ENCODE measurements around the gene KCTD17. TPM values are rescaled to one million over a fixed set of nuclear protein-coding genes. Genes with fewer than 3 reads are reported as not detected.

KCTD17 gene
- total and polyA plus RNA-seq, 2 of the 13 experiments (the other 11 are each of a cell fraction or from before 2014, with no cell fraction given) = 5.3 to 11.7 TPM

- TF ChIP-seq RBM39 (IDR thresholded peaks at IDR 0.05; ENCODE audit: low read depth, low read length, poor library complexity, severe bottlenecking) (no peak), NR2F1 (CRISPR knock-in tag; IDR thresholded peaks at IDR 0.05) (peak; percentile 86 to 88), GMEB1 (CRISPR knock-in tag; IDR thresholded peaks at IDR 0.05; ENCODE audit: borderline replicate concordance) (0 out of 2 replicates have a peak, but pooled peaks have one; percentile 21), ZNF503 (CRISPR knock-in tag; IDR thresholded peaks at IDR 0.05) (peak; percentile 62; the same call in 1 of the 2 replicates), MYPOP (CRISPR knock-in tag; IDR thresholded peaks at IDR 0.05) (0 out of 2 replicates have a peak, but pooled peaks have one; percentile 27), FOXP4 (CRISPR knock-in tag; IDR thresholded peaks at IDR 0.05) (peak; percentile 74), GFI1 (CRISPR knock-in tag; IDR thresholded peaks at IDR 0.05; ENCODE audit: borderline replicate concordance) (peak; percentile 71; the same call in 1 of the 2 replicates), HNF4A (CRISPR knock-in tag; IDR thresholded peaks at IDR 0.05) (peak; percentile 95), FOXO1 (CRISPR knock-in tag; IDR thresholded peaks at IDR 0.05) (peak; percentile 77), ZNF281 (CRISPR knock-in tag; IDR thresholded peaks at IDR 0.05; ENCODE audit: borderline replicate concordance) (peak; percentile 99), FOXA1 (IDR thresholded peaks at IDR 0.05) (no peak), FOXA1 (CRISPR knock-in tag; IDR thresholded peaks at IDR 0.05) (peak; percentile 19; the same call in 1 of the 2 replicates), GRHL1 (CRISPR knock-in tag; conservative IDR thresholded peaks at IDR 0.05) (no peak), ZNF569 (CRISPR knock-in tag; IDR thresholded peaks at IDR 0.05; ENCODE audit: borderline replicate concordance) (no peak), ZNF773 (CRISPR knock-in tag; IDR thresholded peaks at IDR 0.05; ENCODE audit: borderline replicate concordance) (no peak), FOXJ3 (CRISPR knock-in tag; IDR thresholded peaks at IDR 0.05; ENCODE audit: borderline replicate concordance) (peak; percentile 61; the same call in 1 of the 2 replicates), NR2F2 (IDR thresholded peaks at IDR 0.05; ENCODE audit: borderline replicate concordance, low read depth) (peak; percentile 81; the same call in 1 of the 2 replicates)
Measured at GRCh38 chr22:37023743-37024338, 27.7 kb upstream of the KCTD17 start (continued).
